A673 (cell line): Measurements from ENCODE around the gene DHRS12. TPM values are rescaled to one million over a fixed set of nuclear protein-coding genes. Genes with fewer than 3 reads are reported as not detected.

Experiments
- BruUV-seq: library from RNA; stranded (reverse); fragments of 400-500 nt; replicated peaks from 2 replicates; lab custom pipeline; 2021; lab: Mats Ljungman, UMichigan
- CTCF ChIA-PET: fragments of 300-600 bp; sonication (Branson Sonifier 250); formaldehyde crosslinking; loops from one replicate; lab custom pipeline; 2022; ENCODE audit warnings: antibody characterized with exemption; lab: Charles Lee
- POLR2A ChIA-PET: fragments of 300-600 bp; sonication (Branson Sonifier 250); formaldehyde crosslinking; loops from one replicate; lab custom pipeline; 2022; ENCODE audit warnings: antibody characterized with exemption; ENCODE audit not compliant: low non-redundant PET; lab: Charles Lee
- DNase-seq: peaks from one replicate; pipeline ENCODE4 v3.0.0-alpha.2; 2015; ENCODE audit warnings: low spot score
- H3K27ac ChIP-seq: fragments of 200-600 bp; sonication (generic); 2 replicates; pipeline ENCODE4 v1.5.1; 2016; ENCODE audit warnings: mixed run types, low read depth, mild to moderate bottlenecking, mixed read lengths, antibody characterized with exemption, low read length; ENCODE audit not compliant: poor library complexity, severe bottlenecking
- H3K27me3 ChIP-seq: fragments of 200-600 bp; sonication (generic); replicated peaks from 2 replicates; pipeline ENCODE4 v1.6.1; 2017; ENCODE audit warnings: mixed run types, low read depth, mild to moderate bottlenecking, mixed read lengths, antibody characterized with exemption, low read length; ENCODE audit not compliant: insufficient read depth, poor library complexity
- H3K36me3 ChIP-seq: fragments of 200-600 bp; sonication (generic); 2 replicates; pipeline ENCODE4 v1.6.1; 2016; ENCODE audit warnings: mixed run types, mild to moderate bottlenecking, mixed read lengths, antibody characterized with exemption, low read length; ENCODE audit not compliant: insufficient read depth, poor library complexity, severe bottlenecking
- H3K4me1 ChIP-seq: fragments of 200-600 bp; sonication (generic); 2 replicates; pipeline ENCODE4 v1.6.1; 2017; ENCODE audit warnings: mixed run types, mild to moderate bottlenecking, mixed read lengths, antibody characterized with exemption, low read length; ENCODE audit not compliant: insufficient read depth, poor library complexity, severe bottlenecking
- H3K4me3 ChIP-seq: fragments of 200-600 bp; sonication (generic); 2 replicates; pipeline ENCODE4 v1.5.1; 2016; ENCODE audit warnings: low read depth, mixed run types, mild to moderate bottlenecking, mixed read lengths, low read length; ENCODE audit not compliant: poor library complexity, severe bottlenecking
- H3K9me3 ChIP-seq: fragments of 200-600 bp; sonication (generic); 2 replicates; pipeline ENCODE4 v1.6.1; 2016; ENCODE audit warnings: mixed run types, low read depth, mild to moderate bottlenecking, mixed read lengths, antibody characterized with exemption, low read length; ENCODE audit not compliant: poor library complexity, severe bottlenecking
- CTCF ChIP-seq: fragments of 300-800, 200-600 bp; sonication (generic); conservative IDR thresholded peaks from 2 replicates; pipeline ENCODE4 v1.5.1; 2017; ENCODE audit warnings: low read depth, mild to moderate bottlenecking, antibody characterized with exemption, low read length, moderate library complexity, mixed read lengths
- EZH2 ChIP-seq: fragments of 200-600 bp; sonication (generic); IDR thresholded peaks from 2 replicates; pipeline ENCODE4 v1.6.1; 2017; ENCODE audit warnings: borderline replicate concordance, low read depth, mild to moderate bottlenecking, mixed read lengths, antibody characterized with exemption, low read length; ENCODE audit not compliant: poor library complexity, severe bottlenecking
- intact Hi-C: fragments of 100-400 bp; cut with micrococcal nuclease; formaldehyde crosslinking; loops from one replicate; pipeline ENCODE4 v1.10.0; 2022; ENCODE audit not compliant: unreplicated experiment
- total RNA-seq: library from RNA; stranded (reverse); gene quantifications from 2 replicates; pipeline ENCODE4 v1.2.3, GENCODE V29; 2021

The DHRS12 gene
- total RNA-seq, 1 experiment from 2014 or later = 2.8 TPM

DNA sequence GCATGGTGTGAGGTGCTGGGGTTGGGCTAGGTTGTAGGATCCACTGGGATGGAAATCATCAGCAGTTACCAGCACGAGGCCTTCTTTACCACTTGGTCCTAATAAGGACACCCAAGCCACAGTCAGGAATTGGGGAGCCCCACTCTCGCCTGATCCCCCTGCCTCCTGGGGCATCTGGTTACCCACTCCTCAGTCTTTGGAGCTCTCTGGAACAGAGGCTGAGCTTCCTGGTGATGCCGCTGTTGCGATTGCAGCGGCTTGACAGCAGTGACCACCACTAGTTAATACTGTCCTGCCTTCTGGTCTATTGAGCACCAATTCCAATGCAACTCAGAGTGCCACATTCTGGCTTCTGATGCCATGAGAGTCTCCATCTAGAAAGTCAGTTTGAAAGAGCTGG lies 27.6 kb upstream of the DHRS12 start:
- intact Hi-C loops = no loop called here
- Histone ChIP-seq H3K27me3 (no peaks in the 10 kb centered on the region), H3K4me1 (no peaks in the 10 kb centered on the region), H3K27ac (no peak overlapping the region), H3K4me3 (no peak overlapping the region), H3K36me3 (no peaks in the 10 kb centered on the region), H3K9me3 (no peaks in the 10 kb centered on the region)
- BruUV-seq = no TSS peak
- no peak for DNase-seq
- ChIA-PET POLR2A (interaction anchor here (0.6 kb wide), 1 partner anchor 100 kb away, joined by 8 read pairs; no protein-coding TSS in a partner anchor), CTCF (interaction anchor here (1.0 kb wide), 1 partner anchor 720 kb away, joined by 3 read pairs; no protein-coding TSS in a partner anchor)
- TF ChIP-seq EZH2 = no peak
- TF ChIP-seq CTCF = no peak

DNA sequence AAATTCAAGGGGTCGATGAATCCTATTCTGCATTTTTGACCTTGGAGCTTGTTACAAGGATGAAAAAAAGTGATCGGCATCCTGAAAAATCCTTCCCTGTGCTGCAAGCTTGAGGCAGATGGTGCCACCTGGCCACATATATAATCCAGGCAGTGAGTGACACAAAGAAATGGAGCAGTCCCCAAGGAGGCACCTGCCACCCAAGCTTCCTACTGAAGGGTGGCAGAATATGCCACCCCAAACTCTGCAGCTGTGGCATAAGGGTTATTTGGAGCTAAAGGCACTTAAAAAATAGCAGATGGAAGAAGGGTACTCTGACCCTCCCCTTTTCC lies 25.6 kb upstream of the DHRS12 start:
- no peak for DNase-seq
- no peak for TF ChIP-seq EZH2
- TF ChIP-seq CTCF = no peak
- no peak overlapping the region for H3K4me3 ChIP-seq
- POLR2A ChIA-PET = no interaction called here
- H3K27me3 ChIP-seq = no peaks in the 10 kb centered on the region
- no peak overlapping the region for H3K27ac ChIP-seq
- CTCF ChIA-PET = no interaction called here
- no TSS peak for BruUV-seq
- intact Hi-C loops = no loop called here
- H3K9me3 ChIP-seq = no peaks in the 10 kb centered on the region
- no peaks in the 10 kb centered on the region for H3K4me1 ChIP-seq
- no peaks in the 10 kb centered on the region for H3K36me3 ChIP-seq

DNA sequence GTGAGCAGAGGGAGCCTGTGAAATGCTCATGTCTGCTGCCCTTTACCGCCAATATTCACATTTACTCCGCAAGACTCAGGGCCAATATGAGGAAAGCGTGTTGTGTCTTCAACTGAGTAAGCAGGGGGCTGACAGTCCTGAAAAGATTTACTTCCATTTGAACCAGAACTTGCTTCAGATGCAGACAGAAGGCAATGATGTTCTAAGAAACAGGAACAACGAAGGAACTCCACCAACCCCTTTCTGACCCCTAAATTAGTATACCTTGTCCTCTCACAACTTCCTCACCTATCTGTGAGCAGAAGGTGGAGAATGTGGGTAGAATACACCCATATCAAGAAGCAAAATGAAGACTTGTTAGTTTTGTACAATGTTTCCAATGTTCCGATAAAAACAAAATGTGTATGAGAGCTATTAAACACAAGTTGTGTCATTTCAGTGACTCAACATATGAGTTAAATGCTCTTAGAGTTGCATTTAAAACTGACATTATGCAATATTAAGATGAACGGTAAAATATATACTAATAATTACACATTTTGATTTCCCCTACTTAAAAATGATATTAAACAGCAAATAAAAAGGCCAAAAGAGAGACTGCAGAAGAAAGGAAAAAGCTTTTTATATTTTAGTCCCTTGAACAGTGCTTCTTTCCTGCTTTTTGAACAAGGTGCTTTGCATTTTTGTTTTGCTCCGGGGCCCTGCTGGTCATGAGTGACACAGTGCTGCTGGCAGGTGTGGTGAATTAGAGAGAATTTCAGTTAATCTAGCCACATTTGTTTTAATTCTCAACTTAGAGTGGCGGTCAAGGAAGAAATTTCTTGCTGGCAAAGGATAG lies 25.0 kb upstream of the DHRS12 start:
- no peak overlapping the region for H3K4me3 ChIP-seq
- BruUV-seq = no TSS peak
- no peaks in the 10 kb centered on the region for H3K27me3 ChIP-seq
- POLR2A ChIA-PET = no interaction called here
- no peak for DNase-seq
- intact Hi-C loops = no loop called here
- TF ChIP-seq CTCF (no peak), EZH2 (no peak)
- H3K4me1 ChIP-seq = no peaks in the 10 kb centered on the region
- no peak overlapping the region for H3K27ac ChIP-seq
- no peaks in the 10 kb centered on the region for H3K36me3 ChIP-seq
- CTCF ChIA-PET = no interaction called here
- H3K9me3 ChIP-seq = no peaks in the 10 kb centered on the region
